Measurements from ENCODE around the gene NNAT.
"Not testable (repeated sequence)": the region's sequence is repeated elsewhere in the genome, so short reads cannot be mapped to it uniquely, and the experiment has no call there.

The NNAT gene

DNA sequence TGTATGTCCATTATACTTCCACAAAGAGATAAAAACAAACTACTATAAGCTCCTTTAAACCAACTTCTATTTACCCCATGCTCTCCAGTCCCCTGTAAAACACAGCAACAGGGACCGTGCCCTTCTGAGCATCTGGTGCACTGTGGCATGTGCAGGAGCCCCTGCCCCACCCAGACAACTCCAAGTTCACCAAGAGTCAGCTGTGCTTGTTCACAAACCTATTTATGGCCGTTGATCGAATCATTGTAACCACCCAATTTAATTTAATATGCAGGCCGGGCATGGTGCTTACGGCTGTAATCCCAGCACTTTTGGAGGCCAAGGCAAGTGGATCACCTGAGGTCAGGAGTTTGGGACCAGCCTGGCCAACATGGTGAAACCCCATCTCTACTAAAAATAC, 20.3 kb downstream of the NNAT start:
- Histone ChIP-seq H3K4me3 (no peak overlapping the region), H3K27ac (no peak overlapping the region)
- no peak for DNase-seq (ENCODE audit: low spot score)
- TF ChIP-seq, protein P1, sequence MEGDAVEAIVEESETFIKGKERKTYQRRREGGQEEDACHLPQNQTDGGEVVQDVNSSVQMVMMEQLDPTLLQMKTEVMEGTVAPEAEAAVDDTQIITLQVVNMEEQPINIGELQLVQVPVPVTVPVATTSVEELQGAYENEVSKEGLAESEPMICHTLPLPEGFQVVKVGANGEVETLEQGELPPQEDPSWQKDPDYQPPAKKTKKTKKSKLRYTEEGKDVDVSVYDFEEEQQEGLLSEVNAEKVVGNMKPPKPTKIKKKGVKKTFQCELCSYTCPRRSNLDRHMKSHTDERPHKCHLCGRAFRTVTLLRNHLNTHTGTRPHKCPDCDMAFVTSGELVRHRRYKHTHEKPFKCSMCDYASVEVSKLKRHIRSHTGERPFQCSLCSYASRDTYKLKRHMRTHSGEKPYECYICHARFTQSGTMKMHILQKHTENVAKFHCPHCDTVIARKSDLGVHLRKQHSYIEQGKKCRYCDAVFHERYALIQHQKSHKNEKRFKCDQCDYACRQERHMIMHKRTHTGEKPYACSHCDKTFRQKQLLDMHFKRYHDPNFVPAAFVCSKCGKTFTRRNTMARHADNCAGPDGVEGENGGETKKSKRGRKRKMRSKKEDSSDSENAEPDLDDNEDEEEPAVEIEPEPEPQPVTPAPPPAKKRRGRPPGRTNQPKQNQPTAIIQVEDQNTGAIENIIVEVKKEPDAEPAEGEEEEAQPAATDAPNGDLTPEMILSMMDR (IDR thresholded peaks at IDR 0.05), result no peak

DNA sequence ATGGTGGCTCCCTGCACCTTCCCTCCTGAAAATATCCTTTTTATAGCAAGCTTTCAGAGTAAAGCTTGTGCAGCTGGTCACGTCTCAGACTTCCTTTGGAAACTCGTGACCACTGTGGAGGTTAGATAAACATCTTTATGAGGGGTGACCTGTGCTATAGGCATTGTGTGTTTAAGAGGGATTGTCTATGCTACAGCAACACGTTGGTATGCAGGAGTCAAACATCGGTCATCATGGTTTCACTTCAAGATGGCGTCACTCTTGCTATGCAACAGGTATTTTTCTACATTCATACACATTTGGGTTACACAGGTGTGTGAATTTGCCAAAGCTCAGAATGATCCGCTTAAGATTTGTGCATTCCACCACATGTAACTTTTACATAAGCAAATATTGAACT, 21.2 kb downstream of the NNAT start:
- Histone ChIP-seq H3K27ac (no peak overlapping the region), H3K4me3 (no peak overlapping the region)
- no peak for DNase-seq (ENCODE audit: low spot score)
- TF ChIP-seq, protein P1 (IDR thresholded peaks at IDR 0.05), result no peak

DNA sequence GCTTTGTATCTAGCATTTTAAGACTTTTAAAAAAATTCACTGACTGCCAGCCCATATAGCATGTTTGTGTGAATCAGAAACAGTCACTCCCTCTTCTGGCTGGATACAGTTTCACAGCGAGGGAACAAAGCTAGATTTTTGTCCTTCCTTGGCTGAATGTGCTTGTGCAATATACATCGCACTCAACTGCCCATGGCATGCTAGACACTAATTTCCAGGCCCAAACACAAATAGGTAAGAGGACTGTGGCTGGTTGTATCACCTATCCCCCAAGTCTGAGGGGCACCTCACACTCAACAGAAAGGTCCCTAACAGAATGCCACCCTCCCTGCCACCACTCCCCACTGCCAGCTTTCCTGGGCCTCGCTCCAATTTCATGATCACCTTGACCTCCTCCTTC, 22.8 kb downstream of the NNAT start:
- DNase-seq (ENCODE audit: low spot score), result no peak
- TF ChIP-seq, protein P1 (IDR thresholded peaks at IDR 0.05), result no peak
- Histone ChIP-seq H3K27ac (no peak overlapping the region), H3K4me3 (no peak overlapping the region)

DNA sequence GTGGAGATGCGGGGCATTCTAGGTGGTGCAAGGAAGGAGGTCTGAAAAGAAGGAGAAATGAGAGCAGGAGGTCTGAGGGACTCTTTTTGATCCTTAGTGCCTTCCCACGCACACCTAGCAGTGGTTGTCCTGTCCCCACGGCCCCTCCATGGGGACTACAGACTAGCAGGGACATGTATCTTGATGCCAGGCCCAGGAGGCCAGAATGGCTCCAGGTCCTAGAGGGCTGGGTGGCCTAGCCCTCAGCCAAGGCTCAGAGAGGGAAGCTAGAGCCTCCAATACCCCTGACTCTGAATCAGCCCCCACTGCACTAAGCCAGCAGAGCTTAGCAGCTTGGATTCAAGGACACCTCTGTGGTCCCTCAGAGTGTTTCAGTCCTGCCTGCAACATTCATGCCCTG, 23.3 kb downstream of the NNAT start:
- no peak overlapping the region for H3K27ac ChIP-seq
- DNase-seq (ENCODE audit: low spot score), result peak; percentile 49
- TF ChIP-seq, protein P1 (IDR thresholded peaks at IDR 0.05), result no peak
- no peak overlapping the region for H3K4me3 ChIP-seq

DNA sequence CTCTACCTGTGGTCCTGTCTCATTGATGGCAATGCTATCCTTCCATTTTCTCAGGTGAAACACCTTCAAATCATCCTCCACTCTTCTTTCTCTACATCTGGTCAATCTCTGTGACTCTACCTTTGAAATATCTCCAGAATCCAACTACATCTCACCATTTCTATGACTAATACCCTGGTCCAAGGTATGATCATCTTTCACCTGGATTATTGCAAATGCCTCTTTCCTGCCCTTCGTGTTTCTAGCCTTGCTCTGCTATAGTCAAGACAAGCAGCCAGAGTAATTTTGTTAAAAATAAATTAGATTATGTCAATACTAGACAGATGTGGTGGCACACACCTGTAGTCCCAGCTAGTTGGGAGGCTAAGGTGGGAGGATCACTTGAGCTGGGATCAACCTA, 24.5 kb downstream of the NNAT start:
- Histone ChIP-seq H3K4me3 (no peak overlapping the region), H3K27ac (no peak overlapping the region)
- TF ChIP-seq, protein P1 (IDR thresholded peaks at IDR 0.05), result no peak
- no peak for DNase-seq (ENCODE audit: low spot score)

DNA sequence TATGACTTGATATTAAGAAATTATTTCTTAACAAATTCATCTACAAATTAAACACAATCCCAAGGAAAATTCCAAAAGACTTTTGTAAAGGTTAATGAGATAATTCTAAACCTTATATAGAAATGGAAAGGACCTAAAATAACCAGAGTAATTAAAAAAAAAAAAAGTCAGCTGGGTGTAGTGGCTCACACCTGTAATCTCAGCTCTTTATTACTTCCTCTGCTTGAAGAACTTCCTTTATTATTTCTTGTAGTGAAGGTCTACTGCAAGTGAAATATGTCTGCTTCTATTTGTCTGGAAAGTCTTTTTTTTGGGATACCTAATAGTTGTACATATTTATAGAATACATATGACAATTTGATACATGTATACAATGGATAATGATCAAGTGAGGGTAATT, 26.9 kb downstream of the NNAT start:
- no peak overlapping the region for H3K4me3 ChIP-seq
- H3K27ac ChIP-seq, result no peak overlapping the region
- TF ChIP-seq, protein P1 (IDR thresholded peaks at IDR 0.05), result no peak
- no peak for DNase-seq (ENCODE audit: low spot score)

DNA sequence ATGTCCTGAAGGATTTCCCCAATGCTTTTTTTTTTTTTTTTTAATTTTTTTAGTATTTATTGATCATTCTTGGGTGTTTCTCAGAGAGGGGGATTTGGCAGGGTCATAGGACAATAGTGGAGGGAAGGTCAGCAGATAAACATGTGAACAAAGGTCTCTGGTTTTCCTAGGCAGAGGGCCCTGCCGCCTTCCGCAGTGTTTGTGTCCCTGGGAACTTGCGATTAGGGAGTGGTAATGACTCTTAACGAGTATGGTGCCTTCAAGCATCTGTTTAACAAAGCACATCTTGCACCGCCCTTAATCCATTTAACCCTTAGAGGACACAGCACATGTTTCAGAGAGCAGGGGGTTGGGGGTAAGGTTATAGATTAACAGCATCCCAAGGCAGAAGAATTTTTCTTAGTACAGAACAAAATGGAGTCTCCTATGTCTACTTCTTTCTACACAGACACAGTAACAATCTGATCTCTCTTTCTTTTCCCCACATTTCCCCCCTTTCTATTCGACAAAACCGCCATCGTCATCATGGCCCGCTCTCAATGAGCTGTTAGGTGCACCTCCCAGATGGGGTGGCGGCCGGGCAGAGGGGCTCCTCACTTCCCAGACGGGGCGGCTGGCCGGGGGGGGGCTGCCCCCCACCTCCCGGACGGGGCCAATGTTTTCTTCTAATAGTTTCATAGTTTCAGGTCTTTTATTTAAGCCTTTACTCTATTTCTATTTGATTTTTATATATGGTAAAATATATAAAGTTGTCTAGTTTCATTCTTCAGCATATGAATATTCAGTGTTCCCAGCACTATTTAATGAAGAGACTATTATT, 29.3 kb downstream of the NNAT start:
- not testable (repeated sequence) for H3K27ac ChIP-seq; DNase-seq (ENCODE audit: low spot score); H3K4me3 ChIP-seq

DNA sequence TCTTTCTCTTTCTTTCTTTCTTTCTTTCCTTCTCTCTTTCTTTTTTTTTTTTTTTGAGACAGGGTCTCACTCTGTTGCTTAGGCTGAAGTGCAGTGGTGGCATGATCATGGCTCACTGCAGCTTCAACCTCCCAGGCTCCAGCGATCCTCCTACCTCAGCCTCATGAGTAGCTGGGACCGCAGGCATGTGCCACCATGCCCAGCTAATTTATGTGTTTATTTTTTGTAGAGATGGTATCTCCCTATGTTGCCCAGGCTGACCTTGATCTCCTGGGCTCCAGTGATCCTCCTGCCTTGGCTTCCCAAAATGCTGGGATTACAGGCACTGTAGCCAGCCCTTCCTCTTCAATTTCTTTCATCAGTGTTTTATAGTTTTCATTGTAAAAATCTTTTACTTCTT, 30.6 kb downstream of the NNAT start:
- not testable (repeated sequence) for H3K4me3 ChIP-seq; DNase-seq (ENCODE audit: low spot score); H3K27ac ChIP-seq

Data from coronary artery (tissue), 2 donors.